Inflammatory macrophage (primary cell): Measurements from ENCODE around the gene ZFP90.

Source experiments
- DNase-seq, 2 donors: peaks; one replicate each; pipeline ENCODE4 v3.0.0-alpha.2; 2020 to 2022

ZFP90 gene

DNA sequence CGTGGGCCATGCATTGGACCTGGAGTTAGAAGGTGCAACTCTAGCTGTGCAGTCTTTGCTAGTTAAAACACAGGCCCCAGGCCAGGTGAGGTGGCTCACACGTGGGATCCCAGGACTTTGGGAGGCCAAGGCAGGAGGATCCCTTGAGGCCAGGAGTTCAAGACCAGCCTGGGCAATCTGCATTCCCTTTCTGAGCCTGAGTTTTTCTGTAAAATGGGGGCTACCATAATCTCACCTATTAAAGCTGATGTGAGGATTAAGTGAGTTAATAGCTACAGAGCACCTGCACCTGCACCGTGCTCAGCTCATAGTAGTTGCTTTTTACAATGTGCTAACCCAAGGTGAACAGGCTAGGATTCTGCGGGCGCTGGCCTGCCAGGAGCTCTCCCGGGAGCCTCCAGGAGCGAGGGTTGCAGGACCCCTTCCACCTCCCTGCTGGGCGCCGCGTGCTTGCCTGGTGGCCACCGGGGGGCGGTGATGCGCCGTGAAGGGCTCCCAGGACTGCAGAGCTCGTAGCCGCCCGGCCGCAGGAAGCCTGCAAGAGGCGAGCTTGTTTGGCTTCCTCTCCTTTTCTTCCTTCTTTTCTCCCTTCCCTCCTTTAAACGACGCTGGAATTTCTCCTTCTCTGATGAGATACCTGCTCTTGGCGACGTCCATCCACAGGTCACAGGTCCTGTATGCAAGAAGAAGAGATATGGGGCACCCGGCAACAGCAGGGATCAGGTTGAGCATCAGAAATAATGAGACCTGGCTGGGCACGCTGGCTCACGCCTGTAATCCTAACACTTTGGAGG lies 51.3 kb downstream of the ZFP90 start:
- peak; percentile 35 to 49 for DNase-seq

DNA sequence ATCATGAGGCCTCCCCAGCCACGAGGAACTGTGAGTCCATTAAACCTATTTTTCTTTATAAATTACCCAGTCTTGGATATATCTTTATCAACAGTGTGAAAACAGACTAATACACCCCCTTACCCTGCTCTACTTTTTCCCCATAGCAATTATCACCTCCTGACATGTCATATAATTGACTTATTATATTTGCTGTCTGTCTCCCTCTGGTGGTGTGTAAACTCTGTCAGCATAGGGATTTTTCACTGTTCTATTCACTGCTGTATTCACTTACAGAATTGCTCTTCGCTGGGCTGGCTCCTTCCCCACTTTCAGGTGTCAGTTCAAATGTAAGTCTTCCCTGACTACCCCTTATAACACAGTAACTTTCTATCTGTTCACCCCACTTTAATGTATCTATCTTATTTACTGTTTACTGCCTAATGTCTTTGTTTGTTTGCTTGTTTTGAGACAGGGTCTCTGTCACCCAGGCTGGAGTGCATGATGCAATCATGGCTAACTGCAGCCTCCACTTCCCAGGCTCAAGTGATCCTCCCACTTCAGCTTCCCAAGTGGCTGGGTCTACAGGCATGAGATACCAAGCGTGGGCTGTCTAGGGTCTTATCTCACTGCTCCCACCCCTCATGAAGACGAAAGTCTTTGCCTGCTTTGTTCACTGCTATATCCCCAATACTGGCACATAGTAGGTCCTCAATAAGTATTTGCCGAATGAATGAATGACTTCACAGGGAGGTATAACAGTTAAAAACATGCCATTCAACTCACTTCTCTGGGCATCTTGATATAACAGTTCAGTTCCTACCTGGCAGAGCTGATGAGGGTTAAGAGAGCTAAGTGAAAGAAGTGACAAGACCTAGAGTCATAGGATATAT lies 53.6 kb downstream of the ZFP90 start:
- peak; percentile 19 to 24 for DNase-seq

DNA sequence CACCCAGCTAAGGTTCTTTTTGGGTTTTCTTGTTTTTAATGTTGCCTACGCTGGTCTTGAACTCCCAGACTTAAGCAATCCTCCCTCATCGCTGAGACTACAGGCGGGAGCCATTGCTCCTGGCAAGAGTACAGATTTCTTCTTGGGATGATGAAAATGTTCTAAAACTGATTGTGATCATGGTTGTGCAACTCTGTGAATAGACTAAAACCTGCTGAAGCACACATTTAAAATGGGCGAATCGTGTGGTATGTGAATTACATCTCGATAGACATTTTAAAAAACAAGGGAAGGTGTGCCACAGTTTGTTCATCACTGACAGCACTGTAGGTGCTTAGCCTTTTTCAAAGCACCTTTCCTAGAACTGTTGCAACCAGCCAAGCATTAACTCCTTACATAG lies 57.2 kb downstream of the ZFP90 start:
- no peak for DNase-seq

DNA sequence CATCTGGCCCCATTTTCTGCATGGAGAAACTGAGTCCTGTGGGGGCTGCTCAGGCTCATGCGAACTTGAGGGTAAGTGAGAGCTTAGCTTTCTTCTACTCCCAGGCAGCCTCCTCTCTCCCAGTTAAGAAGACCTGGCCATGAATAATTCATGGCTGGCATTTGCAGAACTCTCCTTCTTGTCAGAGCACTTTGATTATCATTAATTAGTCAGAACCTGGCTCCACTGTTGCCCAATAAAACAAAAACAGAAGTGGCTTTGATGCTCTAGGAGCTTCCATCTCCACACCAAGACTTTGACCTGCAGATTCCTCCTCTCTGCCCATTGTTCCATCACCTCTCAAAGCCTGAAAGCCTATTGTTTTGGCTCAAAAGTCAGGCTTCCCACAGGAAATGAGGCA lies 60.5 kb downstream of the ZFP90 start:
- DNase-seq, result no peak

DNA sequence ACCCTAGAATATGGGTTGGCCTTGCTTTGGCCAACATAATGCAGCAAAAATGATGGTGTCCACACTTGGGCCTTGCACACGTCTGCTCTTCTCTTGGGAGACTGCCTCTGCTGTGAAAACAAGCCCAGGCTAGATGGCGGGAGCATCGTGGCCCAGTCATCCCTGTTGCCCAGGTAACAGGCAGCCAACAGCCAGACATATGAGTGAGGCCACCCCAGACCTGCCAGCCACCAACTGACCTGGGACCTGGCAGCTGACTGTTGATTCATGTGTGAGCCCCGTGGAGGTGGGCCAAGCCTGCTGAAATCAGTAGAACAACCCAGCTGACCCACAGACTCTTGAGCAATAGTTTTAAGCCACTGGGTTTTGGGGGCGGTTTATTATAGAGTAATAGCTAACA lies 66.7 kb downstream of the ZFP90 start:
- DNase-seq, result no peak

DNA sequence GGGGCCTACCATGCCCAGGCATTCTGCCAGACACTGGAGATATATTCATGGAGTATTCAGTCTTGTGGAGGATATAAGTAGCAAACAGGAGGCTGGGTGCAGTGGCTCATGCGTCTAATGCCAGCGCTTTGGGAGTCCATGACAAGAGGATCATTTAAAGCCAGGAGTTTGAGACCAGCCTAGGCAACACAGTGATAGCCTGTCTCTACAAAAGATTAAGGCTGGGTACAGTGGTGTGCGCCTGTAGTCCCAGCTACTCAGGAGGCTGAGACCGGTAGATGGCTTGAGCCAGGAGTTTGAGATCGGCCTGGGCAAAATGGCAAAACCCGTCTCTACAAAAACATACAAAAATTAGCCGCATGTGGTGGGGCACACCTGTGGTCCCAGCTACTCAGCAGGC lies 68.4 kb downstream of the ZFP90 start:
- no peak for DNase-seq

DNA sequence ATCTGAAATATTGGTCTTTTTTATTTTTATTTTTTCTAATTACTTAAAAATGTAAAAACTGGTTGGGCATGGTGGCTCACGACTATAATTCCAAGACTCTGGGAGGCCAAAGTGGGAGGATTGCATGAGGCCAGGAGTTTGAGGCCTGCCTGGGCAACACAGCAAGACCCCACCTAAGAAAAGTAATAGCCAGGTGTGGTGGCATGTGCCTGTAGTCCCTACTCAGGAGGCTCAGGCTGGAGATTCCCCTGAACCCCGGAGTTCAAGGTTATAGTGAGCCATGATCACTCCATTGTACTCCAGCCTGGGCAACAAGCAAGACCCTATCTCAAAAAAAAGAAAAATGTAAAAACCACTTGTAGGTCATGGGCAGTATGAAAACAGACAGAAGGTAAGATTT lies 69.2 kb downstream of the ZFP90 start:
- no peak for DNase-seq

DNA sequence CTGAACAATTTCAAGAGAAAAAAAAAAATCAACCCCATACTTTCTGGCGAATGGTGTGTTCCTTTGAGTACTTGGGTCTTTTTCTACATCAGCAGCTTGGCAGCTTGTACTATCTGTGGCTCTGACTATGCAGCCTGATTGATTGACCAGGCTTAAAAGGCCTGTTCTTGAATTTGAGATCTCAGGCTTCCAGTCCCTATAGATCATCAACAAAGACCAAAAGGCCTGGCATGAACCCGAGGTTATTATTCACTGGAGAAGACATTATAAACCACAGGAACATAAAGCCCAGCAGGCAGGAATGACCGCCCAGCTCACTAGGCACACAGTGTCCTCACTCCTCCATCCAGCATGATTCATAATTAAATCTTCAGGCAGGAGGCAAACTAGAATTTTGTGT lies 73.9 kb downstream of the ZFP90 start:
- DNase-seq, result no peak

DNA sequence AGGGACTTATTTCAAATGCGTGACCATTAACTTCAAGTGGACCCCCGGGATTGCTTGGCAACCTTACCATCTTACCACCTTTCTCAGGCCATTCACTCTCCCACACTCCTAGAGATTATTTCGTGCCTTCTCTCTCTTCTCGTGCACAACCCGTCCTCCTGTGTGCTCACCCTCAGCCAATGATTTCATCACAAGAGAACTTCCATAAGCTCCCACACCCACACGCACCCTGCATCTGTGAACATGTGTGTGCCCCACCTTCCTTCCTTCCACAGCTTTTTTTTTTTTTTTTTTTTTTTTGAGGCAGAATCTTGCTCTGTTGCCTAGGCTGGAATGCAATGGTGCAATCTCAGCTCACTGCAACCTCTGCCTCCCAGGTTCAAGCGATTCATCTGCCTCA lies 78.6 kb downstream of the ZFP90 start:
- DNase-seq, result no peak
